B cell (primary cell): Measurements from ENCODE around the gene FOSB. TPM values are rescaled to one million over a fixed set of nuclear protein-coding genes. Genes with fewer than 3 reads are reported as not detected.
A peak's percentile ranks its signal among the peaks of the same experiment; 100 is the strongest.

Source experiments
- ATAC-seq: fragments of 200-7000 bp; cut with Tn5 transposase; one replicate; pipeline ENCODE4 v1.10.0; 2021; ENCODE audit warnings: low read depth, mild to moderate bottlenecking, moderate number of reproducible peaks, moderate library complexity
- CTCF ChIA-PET: fragments of 350-600 bp; sonication (Branson Sonifier 250); formaldehyde crosslinking; loops from one replicate; lab custom pipeline; 2021; ENCODE audit warnings: antibody characterized with exemption, inconsistent platforms; lab: Charles Lee
- POLR2A ChIA-PET: fragments of 350-600 bp; sonication (Branson Sonifier 250); formaldehyde crosslinking; loops from one replicate; lab custom pipeline; 2021; ENCODE audit warnings: antibody characterized with exemption; lab: Charles Lee
- DNase-seq: peaks from one replicate; pipeline ENCODE4 v3.0.0; 2013
- H2AFZ ChIP-seq: 2 replicates; pipeline ENCODE4 v1.6.1; 2012; ENCODE audit warnings: mild to moderate bottlenecking, low read depth, low read length; ENCODE audit not compliant: insufficient read depth, poor library complexity, severe bottlenecking
- H3K27ac ChIP-seq, 2 donors: 1 replicate in 1 of 2; 2 replicates in 1 of 2; pipeline ENCODE4 v1.5.1; 2012 to 2013; ENCODE audit warnings: low read length in 2 of 2, mild to moderate bottlenecking in 2 of 2, moderate library complexity in 1 of 2
- H3K27me3 ChIP-seq, 4 experiments: fragments of 200-600 bp in 1 of 4; sonication (generic) in 1 of 4; replicated peaks in 1 of 4; 1 replicate in 2 of 4; 2 replicates in 2 of 4; pipeline versions ENCODE4 v1.6.1 to v1.7.0; 2013 to 2016; ENCODE audit warnings: low read length in 3 of 4, mild to moderate bottlenecking in 2 of 4, mixed read lengths in 1 of 4, moderate library complexity in 1 of 4; ENCODE audit not compliant: insufficient read depth in 4 of 4, control insufficient read depth in 3 of 4; ENCODE audit errors: control extremely low read depth in 1 of 4
- H3K36me3 ChIP-seq, 2 experiments: replicated peaks in 1 of 2; 1 replicate in 1 of 2; 2 replicates in 1 of 2; pipeline versions ENCODE4 v1.6.1 to v1.7.1; 2013; ENCODE audit warnings: low read length in 1 of 2; ENCODE audit not compliant: insufficient read depth in 2 of 2, control insufficient read depth in 1 of 2; ENCODE audit errors: control extremely low read depth in 1 of 2, extremely low read depth in 1 of 2
- H3K4me1 ChIP-seq, 2 donors: fragments of 200-600 bp in 1 of 2; sonication (generic) in 1 of 2; 1 replicate in 1 of 2; 2 replicates in 1 of 2; pipeline versions ENCODE4 v1.5.1 to v1.6.1; 2013 to 2017; ENCODE audit warnings: low read length in 2 of 2; ENCODE audit not compliant: control insufficient read depth in 2 of 2, insufficient read depth in 2 of 2
- H3K4me2 ChIP-seq: replicated peaks from 2 replicates; pipeline ENCODE3; 2012; ENCODE audit warnings: mild to moderate bottlenecking, low read depth, low read length; ENCODE audit not compliant: poor library complexity, severe bottlenecking
- H3K4me3 ChIP-seq, 5 experiments: fragments of 200-600 bp in 1 of 5; sonication (generic) in 1 of 5; 1 replicate in 3 of 5; 2 replicates in 2 of 5; pipeline versions ENCODE4 v1.5.1 to v1.7.0; 2011 to 2016; ENCODE audit warnings: low read length in 4 of 5, mild to moderate bottlenecking in 4 of 5, low read depth in 2 of 5, control low read depth in 1 of 5, moderate library complexity in 1 of 5; ENCODE audit not compliant: insufficient read depth in 1 of 5; ENCODE audit errors: control extremely low read depth in 1 of 5, extremely low read depth in 1 of 5
- H3K79me2 ChIP-seq: fragments of 200-600 bp; sonication (generic); one replicate; pipeline ENCODE4 v1.6.0; 2016; ENCODE audit warnings: low read length; ENCODE audit not compliant: control insufficient read depth, insufficient read depth
- H3K9ac ChIP-seq: fragments of 200-600 bp; sonication (generic); 2 replicates; pipeline ENCODE4 v1.6.1; 2017; ENCODE audit warnings: mild to moderate bottlenecking, low read length, moderate library complexity
- H3K9me3 ChIP-seq, 3 donors: one replicate each; pipeline versions ENCODE4 v1.6.1 to v1.7.1; 2013; ENCODE audit warnings: low read length in 2 of 3; ENCODE audit not compliant: control insufficient read depth in 2 of 3, insufficient read depth in 1 of 3; ENCODE audit errors: control extremely low read depth in 1 of 3
- H4K20me1 ChIP-seq: 2 replicates; pipeline ENCODE4 v1.6.0; 2012; ENCODE audit warnings: mild to moderate bottlenecking, low read length; ENCODE audit not compliant: insufficient read depth, control insufficient read depth, poor library complexity, severe bottlenecking
- H3K27ac Mint-ChIP-seq: one replicate; pipeline ENCODE4 v1.8.0; 2021; ENCODE audit warnings: mixed read lengths
- H3K27me3 Mint-ChIP-seq: one replicate; pipeline ENCODE4 v1.8.0; 2021; ENCODE audit warnings: mixed read lengths
- H3K4me1 Mint-ChIP-seq: one replicate; pipeline ENCODE4 v1.8.0; 2021; ENCODE audit warnings: mixed read lengths
- H3K4me3 Mint-ChIP-seq: one replicate; pipeline ENCODE4 v1.8.0; 2021; ENCODE audit warnings: mixed read lengths
- H3K9me3 Mint-ChIP-seq: one replicate; pipeline ENCODE4 v1.8.0; 2022; ENCODE audit warnings: mixed read lengths; ENCODE audit not compliant: insufficient read depth
- EZH2 ChIP-seq: IDR thresholded peaks from 2 replicates; pipeline ENCODE4 v1.6.1; 2012; ENCODE audit warnings: borderline replicate concordance, low read depth, mild to moderate bottlenecking, moderate library complexity, low read length; ENCODE audit not compliant: insufficient read depth, poor library complexity, severe bottlenecking
- WGBS: methylation state at CpG from one replicate; pipeline ENCODE4 v1.1.5; 2013; ENCODE audit warnings: missing lambda C conversion rate; ENCODE audit not compliant: insufficient coverage; 5-methylcytosine and 5-hydroxymethylcytosine counted together
- intact Hi-C: fragments of 100-400 bp; cut with micrococcal nuclease; formaldehyde crosslinking; loops from one replicate; pipeline ENCODE4 v1.10.0; 2022
- polyA plus RNA-seq: library from polyadenylated mRNA; depleted of rRNA; stranded (reverse); fragments of >200 nt; gene quantifications from 2 replicates; pipeline ENCODE4 v1.2.3, GENCODE V29; 2012
- total RNA-seq, 2 donors: library from RNA; stranded (reverse); fragments of 120-200 nt in 1 of 2; gene quantifications; 1 replicate in 1 of 2; 2 replicates in 1 of 2; pipeline versions ENCODE4 v1.2.3 to v1.2.4, GENCODE V29; 2013 to 2022
- TF ChIP-seq, protein P1 (sequence below): fragments of 200-600 bp; IDR thresholded peaks from one replicate; pipeline ENCODE4 v1.8.0; 2022; ENCODE audit warnings: antibody characterized with exemption, mild to moderate bottlenecking

FOSB gene
- total and polyA plus RNA-seq, 2 donors (not counting 1 experiment from before 2014, with no cell fraction given), result 39.6 to 2,860 TPM

DNA sequence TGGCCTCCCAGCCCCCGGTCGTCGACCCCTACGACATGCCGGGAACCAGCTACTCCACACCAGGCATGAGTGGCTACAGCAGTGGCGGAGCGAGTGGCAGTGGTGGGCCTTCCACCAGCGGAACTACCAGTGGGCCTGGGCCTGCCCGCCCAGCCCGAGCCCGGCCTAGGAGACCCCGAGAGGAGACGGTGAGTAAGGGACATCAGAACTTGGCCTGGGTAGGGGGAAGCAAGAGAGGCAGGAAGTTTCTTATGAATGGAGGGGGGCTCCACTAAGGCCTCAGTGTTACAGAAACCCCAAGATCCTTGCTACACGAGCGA, 2.9 kb downstream of the FOSB start:
- CTCF ChIA-PET, result interaction anchor here (0.6 to 3.4 kb wide), 3 partner anchors 15 to 70 kb away, joined by 3 to 21 read pairs (median 4); no protein-coding TSS in a partner anchor
- intact Hi-C loops, result no loop called here
- Mint-ChIP-seq H3K4me3 (peak overlapping the region; percentile 92), H3K27me3 (peaks cover 23% of the 10 kb centered on the region), H3K27ac (peak overlapping the region; percentile 95), H3K4me1 (peaks cover 43% of the 10 kb centered on the region), H3K9me3 (no peaks in the 10 kb centered on the region)
- Histone ChIP-seq H3K27ac (no peak overlapping the region), H4K20me1 (peaks cover 59% of the 10 kb centered on the region), H3K9ac (peak overlapping the region; percentile 99), H3K27me3 (peaks cover 0 to 28% (median 11%) of the 10 kb centered on the region in 4 experiments), H3K4me1 (peaks cover 35 to 48% of the 10 kb centered on the region in 2 donors), H3K36me3 (no peaks in the 10 kb centered on the region), H3K9me3 (no peaks in the 10 kb centered on the region), H3K79me2 (no peaks in the 10 kb centered on the region), H3K4me2 (peak overlapping the region; percentile 93), H2AFZ (no peak overlapping the region), H3K4me3 (peak overlapping the region in 2 of 5 experiments; percentile 68 to 98)
- no peak for ATAC-seq
- WGBS, result 90% methylated on average over 15 of the region's 15 CpGs
- TF ChIP-seq, protein P1, sequence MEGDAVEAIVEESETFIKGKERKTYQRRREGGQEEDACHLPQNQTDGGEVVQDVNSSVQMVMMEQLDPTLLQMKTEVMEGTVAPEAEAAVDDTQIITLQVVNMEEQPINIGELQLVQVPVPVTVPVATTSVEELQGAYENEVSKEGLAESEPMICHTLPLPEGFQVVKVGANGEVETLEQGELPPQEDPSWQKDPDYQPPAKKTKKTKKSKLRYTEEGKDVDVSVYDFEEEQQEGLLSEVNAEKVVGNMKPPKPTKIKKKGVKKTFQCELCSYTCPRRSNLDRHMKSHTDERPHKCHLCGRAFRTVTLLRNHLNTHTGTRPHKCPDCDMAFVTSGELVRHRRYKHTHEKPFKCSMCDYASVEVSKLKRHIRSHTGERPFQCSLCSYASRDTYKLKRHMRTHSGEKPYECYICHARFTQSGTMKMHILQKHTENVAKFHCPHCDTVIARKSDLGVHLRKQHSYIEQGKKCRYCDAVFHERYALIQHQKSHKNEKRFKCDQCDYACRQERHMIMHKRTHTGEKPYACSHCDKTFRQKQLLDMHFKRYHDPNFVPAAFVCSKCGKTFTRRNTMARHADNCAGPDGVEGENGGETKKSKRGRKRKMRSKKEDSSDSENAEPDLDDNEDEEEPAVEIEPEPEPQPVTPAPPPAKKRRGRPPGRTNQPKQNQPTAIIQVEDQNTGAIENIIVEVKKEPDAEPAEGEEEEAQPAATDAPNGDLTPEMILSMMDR, result no peak
- no peak for TF ChIP-seq EZH2
- POLR2A ChIA-PET, result interaction anchor here (4.2 kb wide), 1 partner anchor 31 kb away, joined by 45 read pairs; no protein-coding TSS in a partner anchor
- peak; percentile 46 for DNase-seq

DNA sequence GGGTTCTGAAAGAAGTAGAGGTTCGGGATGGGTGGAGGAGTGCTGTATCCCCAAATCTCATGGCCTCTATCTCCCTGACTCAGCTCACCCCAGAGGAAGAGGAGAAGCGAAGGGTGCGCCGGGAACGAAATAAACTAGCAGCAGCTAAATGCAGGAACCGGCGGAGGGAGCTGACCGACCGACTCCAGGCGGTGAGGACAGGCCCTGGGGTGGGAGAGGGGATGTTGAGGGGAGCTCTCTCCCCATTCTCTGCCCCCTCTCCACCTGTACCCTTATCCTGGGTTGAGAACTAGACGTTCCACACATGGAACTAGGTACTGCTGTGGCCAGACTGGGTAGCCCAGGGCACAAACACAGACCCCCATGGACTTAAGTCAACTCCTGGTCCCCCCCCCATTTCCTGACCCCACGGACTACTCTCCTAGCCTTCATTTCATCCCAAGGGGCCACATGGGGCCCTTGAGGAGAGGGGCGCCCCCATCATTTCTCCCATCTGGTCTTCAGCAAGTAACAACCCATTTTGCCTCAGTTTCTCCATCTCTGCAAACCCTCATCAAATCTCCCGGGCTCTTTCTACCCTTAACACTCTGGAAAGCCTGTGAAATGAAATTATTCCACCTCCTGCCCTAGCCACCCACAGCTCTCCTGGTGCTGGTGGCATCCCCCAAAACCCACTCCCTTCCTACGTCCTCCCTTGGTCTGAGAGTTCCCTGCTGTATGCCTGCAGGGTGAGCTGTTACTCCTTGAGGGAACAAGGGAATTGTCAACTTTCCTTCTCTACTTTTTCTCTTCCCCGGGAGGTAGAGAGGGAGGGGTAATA, 3.5 kb downstream of the FOSB start:
- DNase-seq, result no peak
- H4K20me1 ChIP-seq, result peaks cover 59% of the 10 kb centered on the region
- no peak for ATAC-seq
- TF ChIP-seq, protein P1, result no peak
- TF ChIP-seq EZH2, result no peak
- no peak overlapping the region for H3K27ac ChIP-seq
- peaks cover 0 to 28% (median 11%) of the 10 kb centered on the region in 4 experiments for H3K27me3 ChIP-seq
- peaks cover 35 to 48% of the 10 kb centered on the region in 2 donors for H3K4me1 ChIP-seq
- peak overlapping the region in 2 of 5 experiments; percentile 68 to 98 for H3K4me3 ChIP-seq
- no peaks in the 10 kb centered on the region for H3K9me3 Mint-ChIP-seq
- ChIA-PET CTCF (interaction anchor here (0.6 to 3.4 kb wide), 4 partner anchors 14 to 70 kb away, joined by 3 to 21 read pairs (median 4); no protein-coding TSS in a partner anchor), POLR2A (no interaction called here)
- H3K9me3 ChIP-seq, result no peaks in the 10 kb centered on the region
- peaks cover 42% of the 10 kb centered on the region for H3K4me1 Mint-ChIP-seq
- H3K27ac Mint-ChIP-seq, result peak overlapping the region; percentile 37
- peak overlapping the region; percentile 99 for H3K9ac ChIP-seq
- intact Hi-C loops, result no loop called here
- no peaks in the 10 kb centered on the region for H3K79me2 ChIP-seq
- peaks cover 23% of the 10 kb centered on the region for H3K27me3 Mint-ChIP-seq
- no peaks in the 10 kb centered on the region for H3K36me3 ChIP-seq
- H2AFZ ChIP-seq, result no peak overlapping the region
- peak overlapping the region; percentile 93 for H3K4me2 ChIP-seq
- whole genome bisulfite sequencing, result 64% methylated on average over 4 of the region's 16 CpGs
- peak overlapping the region; percentile 92 for H3K4me3 Mint-ChIP-seq
